ENCODE results near the gene PHOX2A.

Gene PHOX2A

GRCh38 chr11:72249961-72250360 lies 6.0 kb upstream of the PHOX2A start:
- no peak for DNase-seq (ENCODE audit: low read depth in 2 of 2)

DNA sequence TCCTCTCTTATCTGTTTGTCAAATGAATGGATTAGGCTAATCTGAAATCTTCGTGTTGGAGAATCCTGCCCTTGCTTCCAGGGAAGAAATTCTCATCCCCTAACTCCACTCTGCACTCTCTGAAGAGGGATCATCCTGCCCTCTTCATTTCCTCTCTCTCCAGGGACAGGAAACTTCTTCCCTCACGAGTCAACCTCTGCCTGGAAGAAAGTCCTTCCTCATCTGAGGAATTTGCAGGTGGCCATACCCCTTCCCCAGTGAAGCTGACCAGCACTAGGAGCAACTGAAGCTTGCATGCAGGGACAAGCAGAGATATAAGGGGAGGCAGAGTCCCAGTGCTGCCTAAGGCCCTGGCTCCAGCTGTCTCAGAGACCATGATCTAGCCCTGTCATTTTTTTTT lies 3.6 kb upstream of the PHOX2A start:
- DNase-seq (ENCODE audit: low read depth in 2 of 2) = no peak

DNA sequence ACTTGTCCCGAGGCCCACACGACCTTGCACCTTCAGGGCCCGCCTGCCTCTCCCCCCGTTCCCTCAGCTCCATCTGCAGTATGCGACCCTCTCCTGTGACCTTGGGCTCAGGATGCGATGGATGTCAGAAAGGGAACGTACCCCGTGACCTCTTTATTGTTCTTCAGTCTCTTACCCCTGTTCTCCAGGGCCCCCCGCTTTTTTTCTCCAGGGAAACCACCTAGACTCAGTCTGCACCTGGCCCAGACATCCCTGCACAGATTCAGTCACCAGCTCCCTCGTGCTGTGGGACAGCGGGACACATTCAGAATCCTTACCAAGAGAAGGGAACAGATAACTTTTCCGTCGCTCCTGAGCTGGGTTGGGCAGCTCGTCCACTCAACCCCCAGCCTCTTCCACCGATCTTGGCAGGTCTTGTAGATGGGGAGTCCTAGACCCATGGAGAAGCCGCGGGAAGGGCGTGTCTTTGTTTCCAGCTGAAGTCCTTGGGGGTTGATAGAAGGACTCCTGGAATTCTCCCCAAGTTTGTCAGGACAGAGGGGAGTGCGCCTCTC lies 1.4 kb upstream of the PHOX2A start:
- no peak for DNase-seq (ENCODE audit: low read depth in 2 of 2)

- no peak for DNase-seq (ENCODE audit: low read depth in 2 of 2)
These were observed 636 bp upstream of the PHOX2A start for GRCh38 chr11:72244361-72245262.

- no peak for DNase-seq (ENCODE audit: low read depth in 2 of 2)
These were observed 560 bp downstream of the PHOX2A start for GRCh38 chr11:72243173-72244059.

GRCh38 chr11:72242141-72242540 lies 1.8 kb downstream of the PHOX2A start:
- no peak for DNase-seq (ENCODE audit: low read depth in 2 of 2)

DNA sequence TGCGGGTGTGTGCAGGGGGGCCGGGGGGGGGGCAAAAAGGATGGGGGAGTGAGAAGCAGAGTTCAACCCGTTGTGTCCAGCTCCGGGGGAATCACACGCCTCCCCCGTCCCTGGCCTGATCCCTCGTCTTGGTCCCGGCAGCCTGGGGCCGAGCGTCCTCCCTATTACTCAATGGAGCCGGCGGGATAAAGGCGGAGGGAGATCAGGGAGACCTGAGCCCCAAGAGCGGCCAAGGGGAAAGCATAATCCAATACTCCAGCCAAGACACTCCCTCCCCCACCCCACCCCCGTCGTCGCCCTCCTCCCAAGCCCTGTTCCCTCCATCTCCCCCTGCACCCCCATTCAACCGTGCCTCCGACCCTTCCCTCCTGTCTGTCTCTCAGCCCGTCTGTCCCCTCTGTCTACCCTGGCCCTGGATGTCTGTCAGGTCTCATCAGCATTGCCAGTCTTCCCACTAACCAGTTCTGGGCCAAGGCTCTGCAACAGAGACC lies 2.6 kb downstream of the PHOX2A start:
- DNase-seq (ENCODE audit: low read depth in 2 of 2) = no peak

DNA sequence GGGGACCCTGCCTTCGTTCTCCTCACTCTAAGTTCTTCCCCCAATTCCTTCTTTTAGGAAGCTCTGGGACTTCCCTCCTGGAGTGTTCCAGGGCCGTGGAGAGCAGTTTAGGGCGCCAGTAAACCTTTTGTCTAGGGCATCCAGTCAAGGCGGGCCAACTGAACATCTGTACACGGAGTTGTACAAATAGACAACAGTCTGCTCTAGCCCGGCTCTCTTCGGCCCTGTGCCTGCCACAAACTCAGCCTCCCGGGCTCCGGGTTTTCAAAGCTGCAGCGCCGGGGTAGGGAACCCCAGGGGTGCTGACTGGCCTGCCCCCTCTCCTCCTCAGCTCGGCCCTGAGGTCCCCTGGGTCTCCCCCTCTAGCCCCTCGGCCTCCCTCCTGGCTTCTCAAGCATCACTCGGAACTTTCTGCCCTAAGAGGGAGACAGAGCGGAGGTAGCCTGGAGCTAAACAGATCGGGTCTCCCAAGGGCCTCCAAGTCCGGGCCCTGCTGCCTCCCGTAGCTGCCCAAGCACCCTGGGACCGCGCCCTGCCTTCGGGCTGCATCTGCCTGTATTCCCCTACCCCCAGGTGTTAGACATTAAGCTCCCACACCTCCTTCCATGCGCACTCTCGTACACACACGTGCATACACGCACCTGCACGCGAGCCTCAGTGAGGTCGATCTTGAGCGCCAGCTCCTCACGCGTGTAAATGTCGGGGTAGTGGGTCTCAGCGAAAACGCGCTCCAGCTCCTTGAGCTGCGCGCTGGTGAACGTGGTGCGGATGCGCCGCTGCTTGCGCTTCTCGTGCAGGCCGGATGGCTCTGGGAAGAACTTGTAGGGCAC lies 3.3 kb downstream of the PHOX2A start:
- no peak for DNase-seq (ENCODE audit: low read depth in 2 of 2)

GRCh38 chr11:72239849-72240460 lies 4.0 kb downstream of the PHOX2A start:
- DNase-seq (ENCODE audit: low read depth in 2 of 2) = no peak

DNA sequence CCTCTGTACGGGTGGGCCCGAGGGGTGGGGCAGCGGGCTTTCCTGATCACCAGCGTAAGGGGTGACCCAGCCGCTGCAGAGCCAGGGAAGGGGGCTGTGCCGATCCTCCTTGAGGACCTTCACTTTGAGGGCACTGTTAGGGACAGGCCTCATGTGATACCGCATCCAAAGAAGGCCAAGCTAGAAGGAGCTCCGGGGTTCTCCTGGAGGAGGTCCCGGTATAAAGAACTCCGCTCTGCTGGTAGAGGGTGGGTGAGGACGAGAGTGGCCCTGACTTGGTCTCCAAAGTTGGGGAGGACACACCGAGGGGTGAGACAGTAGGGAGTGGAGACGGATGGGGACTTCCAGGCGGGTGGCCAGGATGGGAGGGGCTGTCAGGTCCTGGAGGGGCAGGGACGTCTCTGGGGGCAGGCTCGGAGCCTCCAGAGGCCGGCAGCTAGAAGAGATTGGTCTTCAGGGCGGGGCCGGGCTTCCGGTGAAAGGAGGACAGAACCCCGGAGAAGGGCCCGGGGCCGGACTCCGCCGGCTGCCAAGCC lies 4.6 kb downstream of the PHOX2A start:
- no peak for DNase-seq (ENCODE audit: low read depth in 2 of 2)

DNA sequence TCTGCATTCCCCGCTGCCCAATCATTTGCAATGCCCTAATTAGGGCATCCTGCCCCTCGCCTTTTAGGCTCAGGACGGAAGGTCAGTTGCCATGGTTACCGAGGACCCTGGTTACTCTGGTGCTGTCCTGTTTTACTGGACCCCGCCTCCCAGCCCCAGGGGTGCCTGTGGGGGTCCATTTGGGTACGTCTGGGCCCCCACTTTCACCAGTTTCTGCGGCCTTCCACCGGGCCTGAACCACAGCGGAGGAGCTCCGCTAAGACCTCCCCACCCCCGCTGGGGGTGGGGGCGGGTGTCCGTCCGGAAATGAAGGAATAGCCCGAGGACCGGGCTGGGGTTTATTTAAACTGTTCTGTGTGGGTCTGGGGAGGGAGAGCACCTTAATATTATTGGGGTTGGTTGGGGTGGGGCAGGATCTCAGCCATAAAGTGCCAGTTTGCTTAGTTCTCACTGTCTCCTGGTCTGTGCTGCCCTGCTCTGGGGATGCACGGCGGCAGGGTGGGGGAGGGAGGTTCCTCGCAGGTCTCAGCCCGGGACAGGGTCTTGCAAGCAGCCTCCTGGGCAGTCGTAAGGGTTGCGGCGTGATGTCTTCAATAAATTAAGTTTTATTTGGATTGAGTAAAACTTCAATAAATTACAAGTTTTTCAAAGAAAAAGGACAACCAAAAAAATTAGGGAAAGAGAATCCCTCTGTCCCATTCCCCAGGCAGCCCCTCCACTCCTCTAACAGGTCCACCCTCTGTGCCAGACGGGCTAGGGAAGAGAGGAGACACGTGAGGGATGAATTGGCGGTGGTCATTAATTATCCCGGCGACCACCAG lies 5.3 kb downstream of the PHOX2A start:
- DNase-seq (ENCODE audit: low read depth in 2 of 2) = no peak

DNA sequence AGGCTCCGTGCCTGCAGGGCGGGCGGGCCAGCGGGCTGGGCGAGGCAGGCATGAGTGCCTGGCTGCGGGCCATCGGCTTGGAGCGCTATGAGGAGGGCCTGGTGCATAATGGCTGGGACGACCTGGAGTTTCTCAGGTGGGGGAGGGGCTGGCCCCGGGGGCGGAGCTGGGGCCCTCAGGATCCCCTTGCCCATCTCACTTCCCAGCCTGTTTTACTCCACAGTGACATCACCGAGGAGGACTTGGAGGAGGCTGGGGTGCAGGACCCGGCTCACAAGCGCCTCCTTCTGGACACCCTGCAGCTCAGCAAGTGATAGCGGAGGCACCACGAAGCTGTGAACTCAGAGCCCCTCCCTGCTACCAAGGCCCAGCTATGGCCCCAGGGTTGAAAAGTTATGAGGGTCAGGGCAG lies 5.9 kb downstream of the PHOX2A start:
- no peak for DNase-seq (ENCODE audit: low read depth in 2 of 2)

DNA sequence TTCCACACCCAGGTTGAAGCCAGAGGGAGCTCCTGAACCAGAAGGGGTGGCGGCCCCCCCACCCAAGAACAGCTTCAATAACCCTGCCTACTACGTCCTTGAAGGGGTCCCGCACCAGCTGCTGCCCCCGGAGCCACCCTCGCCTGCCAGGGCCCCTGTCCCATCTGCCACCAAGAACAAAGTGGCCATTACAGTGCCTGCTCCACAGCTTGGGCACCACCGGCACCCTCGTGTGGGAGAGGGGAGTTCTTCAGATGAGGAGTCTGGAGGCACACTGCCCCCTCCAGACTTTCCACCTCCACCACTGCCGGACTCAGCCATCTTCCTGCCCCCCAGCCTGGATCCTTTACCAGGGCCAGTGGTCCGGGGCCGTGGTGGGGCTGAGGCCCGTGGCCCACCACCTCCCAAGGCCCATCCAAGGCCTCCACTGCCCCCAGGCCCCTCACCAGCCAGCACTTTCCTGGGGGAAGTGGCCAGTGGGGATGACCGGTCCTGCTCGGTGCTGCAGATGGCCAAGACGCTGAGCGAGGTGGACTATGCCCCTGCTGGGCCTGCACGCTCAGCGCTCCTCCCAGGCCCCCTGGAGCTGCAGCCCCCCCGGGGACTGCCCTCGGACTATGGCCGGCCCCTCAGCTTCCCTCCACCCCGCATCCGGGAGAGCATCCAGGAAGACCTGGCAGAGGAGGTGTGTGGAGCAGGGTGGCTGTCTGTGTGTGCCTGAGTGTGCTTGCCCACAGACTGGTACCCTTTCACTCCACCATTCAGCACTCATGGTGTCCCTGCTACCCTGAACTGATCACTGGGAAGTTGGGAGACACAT lies 6.7 kb downstream of the PHOX2A start:
- no peak for DNase-seq (ENCODE audit: low read depth in 2 of 2)

- no peak for DNase-seq (ENCODE audit: low read depth in 2 of 2)
These were observed 7.2 kb downstream of the PHOX2A start for GRCh38 chr11:72236774-72237111.

DNA sequence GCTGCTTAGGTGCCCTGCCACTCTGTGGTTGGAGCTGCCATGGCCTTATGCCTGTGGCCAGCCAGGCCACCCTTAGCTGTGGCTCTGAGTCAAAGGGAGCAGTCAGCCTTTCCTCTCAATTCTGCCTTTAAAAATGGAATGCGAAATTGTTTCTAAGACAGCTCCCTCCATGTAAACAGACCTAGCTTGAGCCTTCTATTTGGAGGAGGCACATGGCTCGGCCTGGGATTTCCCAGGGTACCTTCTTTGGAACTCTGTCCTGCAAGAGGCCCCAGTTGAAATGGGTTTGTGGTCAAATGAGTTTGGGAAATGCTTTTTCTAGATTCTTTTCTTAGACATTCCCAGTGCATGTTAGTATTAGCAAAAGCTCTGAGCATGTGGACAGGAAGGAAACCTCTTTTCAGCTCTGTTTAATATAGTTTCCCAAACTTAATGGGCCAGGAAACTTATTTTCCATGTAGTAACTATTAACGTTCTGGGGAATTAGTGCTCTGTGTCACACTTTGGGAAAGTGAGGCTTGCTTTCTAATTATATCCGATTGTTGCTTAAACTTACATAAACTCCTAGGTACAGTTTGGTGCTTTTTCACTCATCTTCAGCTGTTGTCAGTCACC lies 7.8 kb downstream of the PHOX2A start:
- DNase-seq (ENCODE audit: low read depth in 2 of 2) = no peak

GRCh38 chr11:72235351-72236057 lies 8.5 kb downstream of the PHOX2A start:
- no peak for DNase-seq (ENCODE audit: low read depth in 2 of 2)

DNA sequence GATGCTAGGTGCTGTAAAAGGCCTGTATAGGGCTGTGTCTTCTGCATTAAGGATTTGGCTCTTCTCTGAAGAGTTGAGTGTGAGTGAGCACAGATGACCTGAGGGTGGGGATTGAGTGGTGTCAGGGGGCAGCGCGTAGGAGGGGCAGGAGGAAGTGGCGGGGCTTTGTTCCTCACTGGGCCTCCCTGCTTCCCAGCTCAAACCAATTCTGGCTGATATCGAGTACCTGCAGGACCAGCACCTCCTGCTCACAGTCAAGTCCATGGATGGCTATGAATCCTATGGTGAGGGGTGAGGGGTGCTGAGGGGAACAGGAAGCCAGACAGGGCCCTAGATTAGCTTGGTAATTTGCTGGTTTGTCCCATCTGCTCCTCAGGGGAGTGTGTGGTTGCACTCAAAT lies 9.1 kb downstream of the PHOX2A start:
- no peak for DNase-seq (ENCODE audit: low read depth in 2 of 2)

DNA sequence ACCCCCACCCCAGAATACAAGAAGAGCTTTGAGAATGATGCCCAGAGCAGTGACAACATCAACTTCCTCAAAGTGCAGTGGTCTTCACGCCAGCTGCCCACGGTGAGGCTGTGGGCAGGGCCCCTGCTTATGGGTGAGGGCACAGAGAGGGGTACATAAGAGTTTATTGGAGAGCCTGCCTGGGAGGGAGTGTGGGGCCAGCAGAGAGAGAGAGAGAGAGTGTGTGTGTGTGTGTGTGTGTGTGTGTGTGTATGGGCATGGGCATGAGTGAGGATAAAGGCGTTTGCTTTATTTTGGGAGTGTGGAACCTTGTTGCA lies 9.5 kb downstream of the PHOX2A start:
- no peak for DNase-seq (ENCODE audit: low read depth in 2 of 2)

Data from stimulated activated CD8-positive, alpha-beta memory T cell treated with anti-CD3 and anti-CD28 coated beads, Interleukin-15, amount 100 ng/mL, for 48 hours (primary cell).